Breast epithelium (tissue), 3 donors: ENCODE measurements around the gene OOSP4A.

Experiments used
- POLR2A ChIP-seq: fragments of 450-650 bp; IDR thresholded peaks from one replicate; pipeline ENCODE4 v1.6.1; 2016; ENCODE audit warnings: antibody characterized with exemption, mild to moderate bottlenecking, moderate library complexity
- POLR2AphosphoS5 ChIP-seq, 3 donors: sonication (generic); formaldehyde crosslinking; IDR thresholded peaks; one replicate each; pipeline ENCODE4 v1.6.1; 2017; ENCODE audit warnings: antibody characterized with exemption in 3 of 3
- TF ChIP-seq, protein P1 (sequence below), 3 donors: fragments of 450-650 bp; IDR thresholded peaks; one replicate each; pipeline ENCODE4 v1.5.1; 2016 to 2017; ENCODE audit warnings: antibody characterized with exemption in 3 of 3, mild to moderate bottlenecking in 3 of 3, moderate library complexity in 3 of 3

DNA sequence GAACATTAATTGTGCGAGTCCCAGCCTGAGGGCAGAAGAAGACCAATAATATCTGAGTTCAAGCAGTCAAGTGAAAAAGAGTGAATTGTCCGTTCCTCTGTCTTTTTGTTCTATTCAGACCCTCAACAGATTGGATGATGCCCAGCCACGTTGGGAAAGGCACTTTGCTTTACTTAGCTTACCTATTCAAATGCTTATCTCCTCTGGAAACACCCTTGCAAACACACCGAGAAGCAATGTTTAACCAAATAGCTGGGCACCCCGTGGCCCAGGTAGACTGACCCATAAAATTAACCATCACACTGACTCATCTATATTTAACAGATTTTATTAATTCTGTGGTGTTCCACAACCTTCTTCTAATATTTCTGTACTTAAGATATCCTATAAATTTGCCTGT lies 9.3 kb downstream of the OOSP4A start:
- no peak for TF ChIP-seq POLR2A
- TF ChIP-seq, protein P1, sequence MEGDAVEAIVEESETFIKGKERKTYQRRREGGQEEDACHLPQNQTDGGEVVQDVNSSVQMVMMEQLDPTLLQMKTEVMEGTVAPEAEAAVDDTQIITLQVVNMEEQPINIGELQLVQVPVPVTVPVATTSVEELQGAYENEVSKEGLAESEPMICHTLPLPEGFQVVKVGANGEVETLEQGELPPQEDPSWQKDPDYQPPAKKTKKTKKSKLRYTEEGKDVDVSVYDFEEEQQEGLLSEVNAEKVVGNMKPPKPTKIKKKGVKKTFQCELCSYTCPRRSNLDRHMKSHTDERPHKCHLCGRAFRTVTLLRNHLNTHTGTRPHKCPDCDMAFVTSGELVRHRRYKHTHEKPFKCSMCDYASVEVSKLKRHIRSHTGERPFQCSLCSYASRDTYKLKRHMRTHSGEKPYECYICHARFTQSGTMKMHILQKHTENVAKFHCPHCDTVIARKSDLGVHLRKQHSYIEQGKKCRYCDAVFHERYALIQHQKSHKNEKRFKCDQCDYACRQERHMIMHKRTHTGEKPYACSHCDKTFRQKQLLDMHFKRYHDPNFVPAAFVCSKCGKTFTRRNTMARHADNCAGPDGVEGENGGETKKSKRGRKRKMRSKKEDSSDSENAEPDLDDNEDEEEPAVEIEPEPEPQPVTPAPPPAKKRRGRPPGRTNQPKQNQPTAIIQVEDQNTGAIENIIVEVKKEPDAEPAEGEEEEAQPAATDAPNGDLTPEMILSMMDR (IDR thresholded peaks at IDR 0.05): no peak
- no peak for TF ChIP-seq POLR2AphosphoS5 (IDR thresholded peaks at IDR 0.05)
